ENCODE measurements around the gene PEX7.

GRCh38 chr6:136889271-136890193, 67.1 kb downstream of the PEX7 start:
- TF ChIP-seq CTCF (IDR thresholded peaks at IDR 0.05) (no peak), POLR2A (IDR thresholded peaks at IDR 0.05) (no peak)
